HuH-7 (cell line): ENCODE measurements around the gene PTGR2.
"Not testable (repeated sequence)": the region's sequence is repeated elsewhere in the genome, so short reads cannot be mapped to it uniquely, and the experiment has no call there.

ENCODE experiments used
- DNase-seq: peaks from one replicate; pipeline ENCODE4 v3.0.0; 2011; ENCODE audit warnings: low spot score

The PTGR2 gene

GRCh38 chr14:73851567-73852382, at the start of gene PTGR2:
Gene PTGR2, plus strand, starts transcription at chr14:73851831. Its CDS starts 7,032 bp downstream, at chr14:73858863.
- peak; percentile 84 for DNase-seq

- peak; percentile 46 for DNase-seq
These were observed 49.0 kb upstream of the PTGR2 start for GRCh38 chr14:73802431-73803188.

GRCh38 chr14:73804636-73805035, 47.0 kb upstream of the PTGR2 start:
- DNase-seq: no peak

GRCh38 chr14:73807457-73807856, 44.2 kb upstream of the PTGR2 start:
- no peak for DNase-seq

GRCh38 chr14:73809391-73809790, 42.2 kb upstream of the PTGR2 start:
- DNase-seq: no peak

- no peak for DNase-seq
These were observed 41.0 kb upstream of the PTGR2 start for GRCh38 chr14:73810478-73811163.

- DNase-seq: no peak
These were observed 40.5 kb upstream of the PTGR2 start for GRCh38 chr14:73811164-73811503.

GRCh38 chr14:73814153-73814552, 37.5 kb upstream of the PTGR2 start:
- DNase-seq: no peak

GRCh38 chr14:73815849-73816248, 35.8 kb upstream of the PTGR2 start:
- no peak for DNase-seq

GRCh38 chr14:73816393-73816816, 35.2 kb upstream of the PTGR2 start:
- no peak for DNase-seq

- no peak for DNase-seq
These were observed 34.5 kb upstream of the PTGR2 start for GRCh38 chr14:73817020-73817655.

- no peak for DNase-seq
These were observed 32.8 kb upstream of the PTGR2 start for GRCh38 chr14:73818821-73819220.

GRCh38 chr14:73820631-73821030, 31.0 kb upstream of the PTGR2 start:
- DNase-seq: no peak

GRCh38 chr14:73823339-73823885, 28.2 kb upstream of the PTGR2 start:
- DNase-seq: no peak

GRCh38 chr14:73824127-73824526, 27.5 kb upstream of the PTGR2 start:
- DNase-seq: no peak

GRCh38 chr14:73824536-73824935, 27.1 kb upstream of the PTGR2 start:
- no peak for DNase-seq

GRCh38 chr14:73825551-73826188, 26.0 kb upstream of the PTGR2 start:
- DNase-seq: peak; percentile 80

- not testable (repeated sequence) for DNase-seq
These were observed 24.4 kb upstream of the PTGR2 start for GRCh38 chr14:73827190-73827589.

- no peak for DNase-seq
These were observed 22.6 kb upstream of the PTGR2 start for GRCh38 chr14:73829071-73829470.

- DNase-seq: no peak
These were observed 21.9 kb upstream of the PTGR2 start for GRCh38 chr14:73829526-73830431.
